Esophagus muscularis mucosa (tissue), 4 donors: Measurements from ENCODE around the gene DNA2.

Experiments
- EP300 ChIP-seq: sonication (generic); formaldehyde crosslinking; IDR thresholded peaks from one replicate; pipeline ENCODE4 v1.6.1; 2017; ENCODE audit warnings: antibody characterized with exemption
- POLR2A ChIP-seq: fragments of 450-650 bp; IDR thresholded peaks from one replicate; pipeline ENCODE4 v1.6.1; 2017; ENCODE audit warnings: antibody characterized with exemption, moderate library complexity, mild to moderate bottlenecking, low read depth
- POLR2AphosphoS5 ChIP-seq, 2 donors: sonication (generic); formaldehyde crosslinking; IDR thresholded peaks; one replicate each; pipeline ENCODE4 v1.6.1; 2017; ENCODE audit warnings: antibody characterized with exemption in 2 of 2
- TF ChIP-seq, protein P1 (sequence below), 3 experiments: fragments of 200-600 bp in 2 of 3; fragments of 450-650 bp in 1 of 3; sonication (generic) in 2 of 3; IDR thresholded peaks; one replicate each; pipeline ENCODE4 v1.5.1; 2017 to 2019; ENCODE audit warnings: antibody characterized with exemption in 3 of 3, mild to moderate bottlenecking in 2 of 3, moderate library complexity in 1 of 3

DNA sequence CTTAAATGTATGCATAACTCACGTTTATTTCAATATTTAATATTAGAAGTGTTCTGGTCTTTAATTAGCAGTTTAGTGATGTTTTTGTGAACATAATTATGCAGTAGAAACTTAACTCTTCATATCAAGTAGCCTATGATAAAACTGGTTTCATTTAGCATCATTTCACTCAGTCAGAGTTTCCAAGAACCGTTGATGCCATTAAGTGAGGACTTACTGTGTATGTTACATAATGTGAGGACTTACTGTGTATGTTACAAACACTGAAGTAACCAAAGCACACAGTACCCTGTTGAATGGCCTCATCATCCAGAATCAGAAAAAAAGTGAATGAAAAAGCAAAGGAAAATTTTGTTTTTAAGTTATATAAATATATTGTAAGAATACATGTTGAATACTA is 106.2 kb downstream of the DNA2 start:
- TF ChIP-seq POLR2A (no peak), POLR2AphosphoS5 (IDR thresholded peaks at IDR 0.05) (no peak), EP300 (no peak)
- TF ChIP-seq, protein P1, sequence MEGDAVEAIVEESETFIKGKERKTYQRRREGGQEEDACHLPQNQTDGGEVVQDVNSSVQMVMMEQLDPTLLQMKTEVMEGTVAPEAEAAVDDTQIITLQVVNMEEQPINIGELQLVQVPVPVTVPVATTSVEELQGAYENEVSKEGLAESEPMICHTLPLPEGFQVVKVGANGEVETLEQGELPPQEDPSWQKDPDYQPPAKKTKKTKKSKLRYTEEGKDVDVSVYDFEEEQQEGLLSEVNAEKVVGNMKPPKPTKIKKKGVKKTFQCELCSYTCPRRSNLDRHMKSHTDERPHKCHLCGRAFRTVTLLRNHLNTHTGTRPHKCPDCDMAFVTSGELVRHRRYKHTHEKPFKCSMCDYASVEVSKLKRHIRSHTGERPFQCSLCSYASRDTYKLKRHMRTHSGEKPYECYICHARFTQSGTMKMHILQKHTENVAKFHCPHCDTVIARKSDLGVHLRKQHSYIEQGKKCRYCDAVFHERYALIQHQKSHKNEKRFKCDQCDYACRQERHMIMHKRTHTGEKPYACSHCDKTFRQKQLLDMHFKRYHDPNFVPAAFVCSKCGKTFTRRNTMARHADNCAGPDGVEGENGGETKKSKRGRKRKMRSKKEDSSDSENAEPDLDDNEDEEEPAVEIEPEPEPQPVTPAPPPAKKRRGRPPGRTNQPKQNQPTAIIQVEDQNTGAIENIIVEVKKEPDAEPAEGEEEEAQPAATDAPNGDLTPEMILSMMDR (IDR thresholded peaks at IDR 0.05) = no peak
